Measurements from ENCODE around the gene FDPS.

DNA sequence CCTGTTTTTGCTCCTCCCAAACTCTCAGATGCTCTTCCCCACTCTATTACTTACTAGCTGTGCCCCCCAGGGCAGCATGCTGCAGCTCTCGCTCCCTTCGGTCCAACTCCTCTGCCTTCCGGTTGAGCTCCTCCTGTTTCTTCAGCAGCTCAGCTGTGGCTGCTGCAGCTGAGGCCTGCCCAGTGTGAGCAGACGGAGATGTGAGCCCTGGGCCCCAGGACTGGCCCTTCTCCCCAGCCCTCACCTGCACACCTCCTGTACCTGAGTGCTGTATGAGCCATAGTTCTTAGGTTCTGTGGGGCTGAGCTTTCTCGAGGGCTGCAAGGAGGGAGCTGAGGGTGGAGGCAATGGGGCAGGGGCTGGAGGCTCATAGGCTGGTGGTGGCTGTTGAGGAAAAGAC is 48.4 kb upstream of the FDPS start:
- TF ChIP-seq POLR2AphosphoS5 (IDR thresholded peaks at IDR 0.05) (no peak), POLR2A (IDR thresholded peaks at IDR 0.05) (no peak), EP300 (IDR thresholded peaks at IDR 0.05) (no peak)
- TF ChIP-seq, protein P1, sequence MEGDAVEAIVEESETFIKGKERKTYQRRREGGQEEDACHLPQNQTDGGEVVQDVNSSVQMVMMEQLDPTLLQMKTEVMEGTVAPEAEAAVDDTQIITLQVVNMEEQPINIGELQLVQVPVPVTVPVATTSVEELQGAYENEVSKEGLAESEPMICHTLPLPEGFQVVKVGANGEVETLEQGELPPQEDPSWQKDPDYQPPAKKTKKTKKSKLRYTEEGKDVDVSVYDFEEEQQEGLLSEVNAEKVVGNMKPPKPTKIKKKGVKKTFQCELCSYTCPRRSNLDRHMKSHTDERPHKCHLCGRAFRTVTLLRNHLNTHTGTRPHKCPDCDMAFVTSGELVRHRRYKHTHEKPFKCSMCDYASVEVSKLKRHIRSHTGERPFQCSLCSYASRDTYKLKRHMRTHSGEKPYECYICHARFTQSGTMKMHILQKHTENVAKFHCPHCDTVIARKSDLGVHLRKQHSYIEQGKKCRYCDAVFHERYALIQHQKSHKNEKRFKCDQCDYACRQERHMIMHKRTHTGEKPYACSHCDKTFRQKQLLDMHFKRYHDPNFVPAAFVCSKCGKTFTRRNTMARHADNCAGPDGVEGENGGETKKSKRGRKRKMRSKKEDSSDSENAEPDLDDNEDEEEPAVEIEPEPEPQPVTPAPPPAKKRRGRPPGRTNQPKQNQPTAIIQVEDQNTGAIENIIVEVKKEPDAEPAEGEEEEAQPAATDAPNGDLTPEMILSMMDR (IDR thresholded peaks at IDR 0.05) = no peak

Measured in upper lobe of left lung (tissue), 4 donors.